Heart left ventricle (tissue), 16 donors: Measurements from ENCODE around the gene PDGFD. TPM values are rescaled to one million over a fixed set of nuclear protein-coding genes. Genes with fewer than 3 reads are reported as not detected.

Source experiments
- ATAC-seq, 4 donors: fragments of 200-7000 bp; cut with Tn5 transposase; one replicate each; pipeline ENCODE4 v1.9.1; 2020 to 2022; ENCODE audit warnings: moderate library complexity in 4 of 4, mild to moderate bottlenecking in 3 of 4, moderate number of reproducible peaks in 1 of 4
- DNase-seq, 5 donors: peaks; one replicate each; pipeline ENCODE4 v3.0.0-alpha.2; 2020
- H3K27ac ChIP-seq, 12 donors: fragments of 200-600 bp; sonication (generic) in 4 of 12; one replicate each; pipeline versions ENCODE4 v1.5.0 to v1.8.0; 2016 to 2022; ENCODE audit warnings: mild to moderate bottlenecking in 2 of 12
- H3K27me3 ChIP-seq, 9 donors: fragments of 200-600 bp; sonication (generic) in 2 of 9; one replicate each; pipeline versions ENCODE4 v1.5.1 to v1.8.0; 2016 to 2022; ENCODE audit warnings: mild to moderate bottlenecking in 3 of 9
- H3K36me3 ChIP-seq, 9 donors: fragments of 200-600 bp; sonication (generic) in 2 of 9; one replicate each; pipeline versions ENCODE4 v1.5.0 to v1.8.0; 2018 to 2022; ENCODE audit warnings: mild to moderate bottlenecking in 2 of 9
- H3K4me1 ChIP-seq, 12 donors: fragments of 200-600 bp; sonication (generic) in 4 of 12; one replicate each; pipeline versions ENCODE4 v1.5.0 to v1.8.0; 2016 to 2022; ENCODE audit warnings: mild to moderate bottlenecking in 3 of 12
- H3K4me3 ChIP-seq, 12 donors: fragments of 200-600 bp; sonication (generic) in 4 of 12; one replicate each; pipeline versions ENCODE4 v1.5.0 to v1.8.0; 2017 to 2022; ENCODE audit warnings: mild to moderate bottlenecking in 9 of 12, moderate library complexity in 4 of 12
- H3K9me3 ChIP-seq, 12 donors: fragments of 200-600 bp; sonication (generic) in 4 of 12; one replicate each; pipeline versions ENCODE4 v1.5.0 to v1.8.0; 2016 to 2022; ENCODE audit warnings: mild to moderate bottlenecking in 1 of 12
- CTCF ChIP-seq, 12 donors: fragments of 200-600 bp; sonication (generic) in 4 of 12; IDR thresholded peaks; one replicate each; pipeline versions ENCODE4 v1.5.0 to v1.8.0; 2018 to 2022; ENCODE audit warnings: antibody characterized with exemption in 12 of 12, mild to moderate bottlenecking in 5 of 12
- POLR2A ChIP-seq, 2 donors: fragments of 450-650 bp; IDR thresholded peaks; one replicate each; pipeline ENCODE4 v1.6.1; 2017; ENCODE audit warnings: antibody characterized with exemption in 2 of 2, mild to moderate bottlenecking in 2 of 2, moderate library complexity in 2 of 2
- WGBS, 4 donors: extraction: QIAGEN DNeasy Blood & Tissue Kit in 2 of 4; methylation state at CpG; one replicate each; pipeline versions ENCODE4 v1.1.5 to v1.1.7; 2013 to 2018; 5-methylcytosine and 5-hydroxymethylcytosine counted together
- intact Hi-C, 10 donors: fragments of 100-400 bp; cut with DNase I; formaldehyde crosslinking; loops; one replicate each; pipeline versions ENCODE4 v1.11.1 to v1.14.2; 2022
- polyA plus RNA-seq, 2 donors: library from polyadenylated mRNA; stranded (reverse); fragments of 200-250 nt; gene quantifications; one replicate each; pipeline ENCODE4 v1.2.3, GENCODE V29; 2013
- total RNA-seq, 9 donors: library from RNA; depleted of rRNA in 2 of 9; stranded (reverse); fragments of >200 nt in 2 of 9; fragmentation: NEBNext Ultra II Directional in 3 of 9; extraction: Animal tissue kit (Norgen Biotek cat#: 25700) in 3 of 9; gene quantifications; one replicate each; pipeline versions ENCODE4 v1.1.0 to v1.2.4, GENCODE V29; 2016 to 2023
- donor health status: ischemic (EF 13 %, LVEDD 7.1; RV severe dilation, severe dysfunction).
- donor health status: healthy with polysubstance abuse.
- donor health status: DM: no; HTN: yes; CAD: no.
- donor health status: DM: no; HTN: no; CAD: no.
- donor health status: ischemic (EF 25% LVEDD 6.9; RV normal size, moderate dysfunction).
- donor health status: ischemic (EF 25% LVEDD 5.7; RV mildly dilated, moderate dysfunction).
- donor health status: healthy.
- donor health status: DM: yes; HTN: yes; CAD: no.
- donor health status: ischemic (EF 35%, LVEDD 5.7; RV mildly dilated, moderate dysfunction).
- donor health status: nonischemic (EF 11% LVEDD 7.7; RV severe dilation, severe dysfunction).
- donor health status: DM: yes; HTN: yes; CAD: no.
- donor health status: PGD.
- donor health status: ischemic (EF 29% LVEDD 5.4; RV normal size, mild dysfunction).
- donor health status: nonischemic (EF 23%, LVEDD 6.1; RV moderate dilation, normal function).

Gene PDGFD
- total and polyA plus RNA-seq, 11 donors, result 3.6 to 24.6 (median 15.3) TPM

GRCh38 chr11:103863497-103863896 is 300.4 kb downstream of the PDGFD start:
- Histone ChIP-seq H3K27ac (no peak overlapping the region), H3K9me3 (no peaks in the 10 kb centered on the region), H3K4me1 (no peaks in the 10 kb centered on the region), H3K4me3 (no peak overlapping the region), H3K27me3 (no peaks in the 10 kb centered on the region), H3K36me3 (no peaks in the 10 kb centered on the region)
- 96 to 98% (median 96%) methylated on average over 3 of the region's 3 CpGs for WGBS, 4 donors
- DNase-seq, result no peak
- no peak for TF ChIP-seq POLR2A (IDR thresholded peaks at IDR 0.05)
- ATAC-seq, result no peak
- intact Hi-C loops, result no loop called here

GRCh38 chr11:103862802-103863174 is 301.2 kb downstream of the PDGFD start:
- TF ChIP-seq CTCF (IDR thresholded peaks at IDR 0.05), result no peak
- no peak for TF ChIP-seq POLR2A (IDR thresholded peaks at IDR 0.05)
- 94 to 100% (median 97%) methylated on average over 3 of the region's 3 CpGs for WGBS, 4 donors
- ATAC-seq (no peak), DNase-seq (no peak)
- Histone ChIP-seq H3K9me3 (no peaks in the 10 kb centered on the region), H3K27ac (no peak overlapping the region), H3K4me1 (no peaks in the 10 kb centered on the region), H3K36me3 (no peaks in the 10 kb centered on the region), H3K27me3 (no peaks in the 10 kb centered on the region), H3K4me3 (no peak overlapping the region)
- intact Hi-C loops, result no loop called here

GRCh38 chr11:103862094-103862801 is 301.7 kb downstream of the PDGFD start:
- H3K27me3 ChIP-seq, result no peaks in the 10 kb centered on the region
- H3K27ac ChIP-seq, result no peak overlapping the region
- intact Hi-C loops, result no loop called here
- H3K4me3 ChIP-seq, result no peak overlapping the region
- H3K36me3 ChIP-seq, result no peaks in the 10 kb centered on the region
- ATAC-seq (no peak), DNase-seq (no peak)
- TF ChIP-seq CTCF (IDR thresholded peaks at IDR 0.05) (no peak), POLR2A (IDR thresholded peaks at IDR 0.05) (no peak)
- 85 to 89% (median 87%) methylated on average over 9 of the region's 9 CpGs for WGBS, 4 donors
- H3K4me1 ChIP-seq, result no peaks in the 10 kb centered on the region
- peaks cover 0 to 2% (median 0%) of the 10 kb centered on the region in 12 donors for H3K9me3 ChIP-seq

Other genes starting within 250 kb of the PDGFD start
- gene DDI1, start 127.5 kb downstream of the PDGFD start, total RNA-seq, result not detected
- gene DDI1, start 127.5 kb downstream of the PDGFD start, polyA plus RNA-seq, result not detected